HEK293 (cell line): ENCODE results near the gene DGKB.

Experiments used
- CTCF ChIP-seq: fragments of 450-650 bp; formaldehyde crosslinking; IDR thresholded peaks from 2 replicates; pipeline ENCODE4 v1.5.1; 2016; ENCODE audit warnings: missing biosample characterization, missing genetic modification characterization
- KLF1 ChIP-seq: fragments of 450-650 bp; formaldehyde crosslinking; IDR thresholded peaks from 2 replicates; pipeline ENCODE4 v1.5.1; 2016; ENCODE audit warnings: missing biosample characterization, missing genetic modification characterization
- SCRT1 ChIP-seq: fragments of 450-650 bp; formaldehyde crosslinking; IDR thresholded peaks from 2 replicates; pipeline ENCODE4 v1.5.1; 2016; ENCODE audit warnings: missing biosample characterization, missing genetic modification characterization, borderline replicate concordance
- ZNF18 ChIP-seq: fragments of 450-650 bp; formaldehyde crosslinking; IDR thresholded peaks from 2 replicates; pipeline ENCODE4 v1.5.1; 2016; ENCODE audit warnings: missing biosample characterization, missing genetic modification characterization
- ZNF24 ChIP-seq: fragments of 450-650 bp; formaldehyde crosslinking; IDR thresholded peaks from 2 replicates; pipeline ENCODE4 v1.5.1; 2016; ENCODE audit warnings: missing biosample characterization, missing genetic modification characterization

GRCh38 chr7:14600766-14601367, 301.7 kb downstream of the DGKB start:
- no peak for TF ChIP-seq KLF1 (tag by site-specific recombination)
- TF ChIP-seq SCRT1 (tag by site-specific recombination), result no peak
- no peak for TF ChIP-seq CTCF (tag by site-specific recombination)
- TF ChIP-seq ZNF18 (tag by site-specific recombination), result no peak
- TF ChIP-seq ZNF24 (tag by site-specific recombination), result no peak
